Posterior vena cava (tissue), 2 donors: ENCODE data around the gene BCL11A. TPM values are rescaled to one million over a fixed set of nuclear protein-coding genes. Genes with fewer than 3 reads are reported as not detected.

Experiments used
- DNase-seq: peaks from one replicate; pipeline ENCODE4 v3.0.0-alpha.2; 2020; ENCODE audit warnings: low spot score
- intact Hi-C, 2 donors: fragments of 100-400 bp; cut with DNase I; formaldehyde crosslinking; loops; one replicate each; pipeline versions ENCODE4 v1.14.1 to v1.14.2; 2022 to 2023
- total RNA-seq, 2 donors: library from RNA; stranded (reverse); fragmentation: NEBNext Ultra II Directional; extraction: Animal tissue kit (Norgen Biotek cat#: 25700); gene quantifications; one replicate each; pipeline ENCODE4 v1.2.1, GENCODE V29; 2021
- donor health status: DM: yes; HTN: yes; CAD: no.
- donor health status: DM: yes; HTN: yes; CAD: no.

Gene BCL11A
- total RNA-seq, 2 donors from 2014 or later: 0.71 to 2.0 TPM

GRCh38 chr2:60453301-60453700, 100.2 kb downstream of the BCL11A start:
- intact Hi-C loops: no loop called here
- DNase-seq: no peak

- DNase-seq: no peak
- intact Hi-C loops: no loop called here
These were observed 103.0 kb downstream of the BCL11A start for GRCh38 chr2:60450488-60450887.

- intact Hi-C loops: no loop called here
These were observed 105.5 kb downstream of the BCL11A start for GRCh38 chr2:60447943-60448342.

GRCh38 chr2:60446413-60447267, 106.8 kb downstream of the BCL11A start:
- intact Hi-C loops: no loop called here

More at GRCh38 chr2:60447943-60448342, 105.5 kb downstream of the BCL11A start:
- DNase-seq: no peak

GRCh38 chr2:60445684-60446179, 107.7 kb downstream of the BCL11A start:
- no peak for DNase-seq
- intact Hi-C loops: no loop called here

More at GRCh38 chr2:60446413-60447267, 106.8 kb downstream of the BCL11A start:
- DNase-seq: no peak

- intact Hi-C loops: no loop called here
- no peak for DNase-seq
These were observed 110.8 kb downstream of the BCL11A start for GRCh38 chr2:60442608-60443007.

- intact Hi-C loops: no loop called here
- no peak for DNase-seq
These were observed 111.7 kb downstream of the BCL11A start for GRCh38 chr2:60441800-60442199.

- DNase-seq: no peak
These were observed 112.7 kb downstream of the BCL11A start for GRCh38 chr2:60440767-60441163.

GRCh38 chr2:60440079-60440766, 113.2 kb downstream of the BCL11A start:
- DNase-seq: no peak
- intact Hi-C loops: no loop called here

More at GRCh38 chr2:60440767-60441163, 112.7 kb downstream of the BCL11A start:
- intact Hi-C loops: no loop called here

- no peak for DNase-seq
- intact Hi-C loops: no loop called here
These were observed 114.1 kb downstream of the BCL11A start for GRCh38 chr2:60439219-60439974.

GRCh38 chr2:60438653-60439052, 114.8 kb downstream of the BCL11A start:
- intact Hi-C loops: no loop called here
- no peak for DNase-seq

GRCh38 chr2:60438131-60438530, 115.3 kb downstream of the BCL11A start:
- intact Hi-C loops: no loop called here
- DNase-seq: no peak

GRCh38 chr2:60437080-60437696, 116.3 kb downstream of the BCL11A start:
- intact Hi-C loops: no loop called here

GRCh38 chr2:60433018-60433596, 120.3 kb downstream of the BCL11A start:
- no peak for DNase-seq
- intact Hi-C loops: no loop called here

More at GRCh38 chr2:60437080-60437696, 116.3 kb downstream of the BCL11A start:
- DNase-seq: no peak

GRCh38 chr2:60432035-60432601, 121.3 kb downstream of the BCL11A start:
- intact Hi-C loops: no loop called here
- DNase-seq: no peak

GRCh38 chr2:60429681-60430080, 123.8 kb downstream of the BCL11A start:
- intact Hi-C loops: no loop called here
- no peak for DNase-seq

- intact Hi-C loops: no loop called here
- DNase-seq: no peak
These were observed 126.6 kb downstream of the BCL11A start for GRCh38 chr2:60426880-60427279.

- no peak for DNase-seq
- intact Hi-C loops: no loop called here
These were observed 127.1 kb downstream of the BCL11A start for GRCh38 chr2:60426341-60426740.

GRCh38 chr2:60424233-60424632, 129.2 kb downstream of the BCL11A start:
- intact Hi-C loops: no loop called here
- no peak for DNase-seq
